Mammary epithelial cell (primary cell): ENCODE data around the gene IL9.

Source experiments
- CTCF ChIP-seq, 2 donors: IDR thresholded peaks in 1 of 2; conservative IDR thresholded peaks in 1 of 2; 2 replicates each; pipeline ENCODE4 v1.5.1; 2011 to 2012; ENCODE audit warnings: inconsistent platforms in 2 of 2, low read length in 2 of 2, mild to moderate bottlenecking in 2 of 2, control low read depth in 1 of 2, low read depth in 1 of 2; ENCODE audit not compliant: insufficient read depth in 1 of 2; ENCODE audit errors: extremely low read depth in 1 of 2
- EZH2 ChIP-seq: IDR thresholded peaks from 2 replicates; pipeline ENCODE4 v1.6.1; 2012; ENCODE audit warnings: low read length, inconsistent platforms, borderline replicate concordance

- TF ChIP-seq CTCF (conservative IDR thresholded peaks at IDR 0.05 in 1 of 2, IDR thresholded peaks at IDR 0.05 in 1 of 2; ENCODE audit: extremely low read depth in 1 of 2, insufficient read depth in 1 of 2, low read depth in 1 of 2, low read length in 2 of 2) (no peak), EZH2 (no peak)
Measured at GRCh38 chr5:135916638-135917263, 21.1 kb upstream of the IL9 start.
